ENCODE results near the gene HIVEP1.
"Not testable (repeated sequence)": the region's sequence is repeated elsewhere in the genome, so short reads cannot be mapped to it uniquely, and the experiment has no call there.

HIVEP1 gene

GRCh38 chr6:12084681-12085080 lies 72.6 kb downstream of the HIVEP1 start:
- no peak for DNase-seq (ENCODE audit: low read depth, low spot score)

GRCh38 chr6:12088531-12088930 lies 76.4 kb downstream of the HIVEP1 start:
- DNase-seq (ENCODE audit: low read depth, low spot score), result no peak

GRCh38 chr6:12090714-12091113 lies 78.6 kb downstream of the HIVEP1 start:
- DNase-seq (ENCODE audit: low read depth, low spot score), result no peak

GRCh38 chr6:12092762-12093161 lies 80.7 kb downstream of the HIVEP1 start:
- DNase-seq (ENCODE audit: low read depth, low spot score), result no peak

GRCh38 chr6:12094689-12095088 lies 82.6 kb downstream of the HIVEP1 start:
- DNase-seq (ENCODE audit: low read depth, low spot score), result no peak

- no peak for DNase-seq (ENCODE audit: low read depth, low spot score)
Observed at GRCh38 chr6:12096342-12096741, 84.2 kb downstream of the HIVEP1 start.

- no peak for DNase-seq (ENCODE audit: low read depth, low spot score)
Observed at GRCh38 chr6:12097791-12098190, 85.7 kb downstream of the HIVEP1 start.

- DNase-seq (ENCODE audit: low read depth, low spot score), result no peak
Observed at GRCh38 chr6:12099623-12100338, 87.7 kb downstream of the HIVEP1 start.

- DNase-seq (ENCODE audit: low read depth, low spot score), result no peak
Observed at GRCh38 chr6:12101048-12101447, 88.9 kb downstream of the HIVEP1 start.

- DNase-seq (ENCODE audit: low read depth, low spot score), result no peak
Observed at GRCh38 chr6:12101653-12102312, 89.7 kb downstream of the HIVEP1 start.

- DNase-seq (ENCODE audit: low read depth, low spot score), result no peak
Observed at GRCh38 chr6:12102350-12102749, 90.2 kb downstream of the HIVEP1 start.

- no peak for DNase-seq (ENCODE audit: low read depth, low spot score)
Observed at GRCh38 chr6:12103158-12103557, 91.0 kb downstream of the HIVEP1 start.

GRCh38 chr6:12105271-12105670 lies 93.2 kb downstream of the HIVEP1 start:
- DNase-seq (ENCODE audit: low read depth, low spot score), result no peak

GRCh38 chr6:12108376-12108775 lies 96.3 kb downstream of the HIVEP1 start:
- not testable (repeated sequence) for DNase-seq (ENCODE audit: low read depth, low spot score)

GRCh38 chr6:12110523-12111362 lies 98.6 kb downstream of the HIVEP1 start:
- no peak for DNase-seq (ENCODE audit: low read depth, low spot score)

GRCh38 chr6:12111363-12111670 lies 99.2 kb downstream of the HIVEP1 start:
- no peak for DNase-seq (ENCODE audit: low read depth, low spot score)

GRCh38 chr6:12112540-12113189 lies 100.6 kb downstream of the HIVEP1 start:
- DNase-seq (ENCODE audit: low read depth, low spot score), result no peak

GRCh38 chr6:12113190-12113577 lies 101.1 kb downstream of the HIVEP1 start:
- no peak for DNase-seq (ENCODE audit: low read depth, low spot score)

- DNase-seq (ENCODE audit: low read depth, low spot score), result no peak
Observed at GRCh38 chr6:12114055-12114503, 102.0 kb downstream of the HIVEP1 start.

GRCh38 chr6:12115001-12115400 lies 102.9 kb downstream of the HIVEP1 start:
- DNase-seq (ENCODE audit: low read depth, low spot score), result no peak

- DNase-seq (ENCODE audit: low read depth, low spot score), result no peak
Observed at GRCh38 chr6:12115492-12115891, 103.4 kb downstream of the HIVEP1 start.

- no peak for DNase-seq (ENCODE audit: low read depth, low spot score)
Observed at GRCh38 chr6:12116264-12116800, 104.2 kb downstream of the HIVEP1 start.

All from activated naive CD8-positive, alpha-beta T cell treated with anti-CD3 and anti-CD28 coated beads, Interleukin-2, amount 50 U/mL, for 16 hours (primary cell).